ENCODE measurements around the gene ROBO4. TPM values are rescaled to one million over a fixed set of nuclear protein-coding genes. Genes with fewer than 3 reads are reported as not detected.

ROBO4 gene
- total and polyA plus RNA-seq, 4 experiments from 2014 or later, result not detected

GRCh38 chr11:124890151-124890550 lies 7.5 kb downstream of the ROBO4 start:
- H3K9me3 Mint-ChIP-seq, result no peaks in the 10 kb centered on the region
- intact Hi-C loops (cut with micrococcal nuclease), result no loop called here
- no peaks in the 10 kb centered on the region for H3K4me1 Mint-ChIP-seq
- no peak overlapping the region for H3K27ac Mint-ChIP-seq
- H3K4me3 Mint-ChIP-seq, result no peak overlapping the region
- peaks cover 3 to 6% of the 10 kb centered on the region in 2 donors for H3K27me3 Mint-ChIP-seq
- H3K36me3 Mint-ChIP-seq, result no peaks in the 10 kb centered on the region
- H3K27ac ChIP-seq (ENCODE audit: low read depth, low read length), result no peak overlapping the region
- no peaks in the 10 kb centered on the region for H3K4me1 ChIP-seq (ENCODE audit: insufficient read depth, low read length)
- no peaks in the 10 kb centered on the region for H3K36me3 ChIP-seq (ENCODE audit: insufficient read depth, low read length)
- CTCF ChIA-PET (ENCODE audit: partially characterized antibody), result interaction anchor here (1.3 kb wide), 1 partner anchor 14 kb away, joined by 7 read pairs; no protein-coding TSS in a partner anchor
- H3K4me3 ChIP-seq (ENCODE audit: low read length in 2 of 2), result no peak overlapping the region
- DNase-seq, result no peak
- H3K27me3 ChIP-seq (ENCODE audit: insufficient read depth, low read length), result no peaks in the 10 kb centered on the region
- POLR2A ChIA-PET (ENCODE audit: partially characterized antibody), result no interaction called here
- no peaks in the 10 kb centered on the region for H3K9me3 ChIP-seq (ENCODE audit: control insufficient read depth in 1 of 2, low read length in 2 of 2)

- Histone ChIP-seq H3K4me1 (ENCODE audit: insufficient read depth, low read length) (no peaks in the 10 kb centered on the region), H3K27me3 (ENCODE audit: insufficient read depth, low read length) (no peaks in the 10 kb centered on the region), H3K4me3 (ENCODE audit: low read length in 2 of 2) (no peak overlapping the region), H3K27ac (ENCODE audit: low read depth, low read length) (no peak overlapping the region), H3K36me3 (ENCODE audit: insufficient read depth, low read length) (no peaks in the 10 kb centered on the region), H3K9me3 (ENCODE audit: control insufficient read depth in 1 of 2, low read length in 2 of 2) (no peaks in the 10 kb centered on the region)
- Mint-ChIP-seq H3K36me3 (no peaks in the 10 kb centered on the region), H3K4me1 (no peaks in the 10 kb centered on the region), H3K9me3 (no peaks in the 10 kb centered on the region), H3K27ac (peak overlapping the region in 1 of 7 donors; percentile 68), H3K27me3 (peaks cover 3 to 6% of the 10 kb centered on the region in 2 donors), H3K4me3 (no peak overlapping the region)
- POLR2A ChIA-PET (ENCODE audit: partially characterized antibody), result no interaction called here
- intact Hi-C loops (cut with micrococcal nuclease), result no loop called here
- CTCF ChIA-PET (ENCODE audit: partially characterized antibody), result interaction anchor here (1.3 to 4.9 kb wide), 2 partner anchors 13 kb away, joined by 7 to 22 read pairs; no protein-coding TSS in a partner anchor
- no peak for DNase-seq
Observed at GRCh38 chr11:124889191-124890091, 8.2 kb downstream of the ROBO4 start.

- no peak for DNase-seq
- H3K4me3 Mint-ChIP-seq, result no peak overlapping the region
- POLR2A ChIA-PET (ENCODE audit: partially characterized antibody), result no interaction called here
- H3K27me3 Mint-ChIP-seq, result peaks cover 3 to 8% of the 10 kb centered on the region in 2 donors
- H3K36me3 Mint-ChIP-seq, result no peaks in the 10 kb centered on the region
- Histone ChIP-seq H3K27ac (ENCODE audit: low read depth, low read length) (no peak overlapping the region), H3K4me3 (ENCODE audit: low read length in 2 of 2) (no peak overlapping the region), H3K36me3 (ENCODE audit: insufficient read depth, low read length) (no peaks in the 10 kb centered on the region), H3K27me3 (ENCODE audit: insufficient read depth, low read length) (no peaks in the 10 kb centered on the region), H3K4me1 (ENCODE audit: insufficient read depth, low read length) (no peaks in the 10 kb centered on the region), H3K9me3 (ENCODE audit: control insufficient read depth in 1 of 2, low read length in 2 of 2) (no peaks in the 10 kb centered on the region)
- no peaks in the 10 kb centered on the region for H3K4me1 Mint-ChIP-seq
- H3K27ac Mint-ChIP-seq, result no peak overlapping the region
- intact Hi-C loops (cut with micrococcal nuclease), result no loop called here
- CTCF ChIA-PET (ENCODE audit: partially characterized antibody), result interaction anchor here (1.1 to 4.9 kb wide), 3 partner anchors 10 to 22 kb away, joined by 4 to 22 read pairs (median 6); no protein-coding TSS in a partner anchor
- no peaks in the 10 kb centered on the region for H3K9me3 Mint-ChIP-seq
Observed at GRCh38 chr11:124887667-124888013, 10.0 kb downstream of the ROBO4 start.

- H3K4me1 ChIP-seq (ENCODE audit: insufficient read depth, low read length), result no peaks in the 10 kb centered on the region
- H3K27me3 Mint-ChIP-seq, result peaks cover 1 to 8% of the 10 kb centered on the region in 2 donors
- H3K9me3 ChIP-seq (ENCODE audit: control insufficient read depth in 1 of 2, low read length in 2 of 2), result no peaks in the 10 kb centered on the region
- POLR2A ChIA-PET (ENCODE audit: partially characterized antibody), result no interaction called here
- no peaks in the 10 kb centered on the region for H3K4me1 Mint-ChIP-seq
- H3K36me3 Mint-ChIP-seq, result no peaks in the 10 kb centered on the region
- H3K9me3 Mint-ChIP-seq, result no peaks in the 10 kb centered on the region
- H3K27ac Mint-ChIP-seq, result no peak overlapping the region
- H3K36me3 ChIP-seq (ENCODE audit: insufficient read depth, low read length), result no peaks in the 10 kb centered on the region
- H3K27me3 ChIP-seq (ENCODE audit: insufficient read depth, low read length), result no peaks in the 10 kb centered on the region
- no peak overlapping the region for H3K4me3 ChIP-seq (ENCODE audit: low read length in 2 of 2)
- no peak overlapping the region for H3K4me3 Mint-ChIP-seq
- intact Hi-C loops (cut with micrococcal nuclease), result no loop called here
- CTCF ChIA-PET (ENCODE audit: partially characterized antibody), result interaction anchor here (1.1 to 4.9 kb wide), 3 partner anchors 11 to 61 kb away, joined by 3 to 22 read pairs (median 6); no protein-coding TSS in a partner anchor
- DNase-seq, result no peak
- H3K27ac ChIP-seq (ENCODE audit: low read depth, low read length), result no peak overlapping the region
Observed at GRCh38 chr11:124886978-124887666, 10.5 kb downstream of the ROBO4 start.

GRCh38 chr11:124886476-124886875 lies 11.2 kb downstream of the ROBO4 start:
- ChIA-PET CTCF (ENCODE audit: partially characterized antibody) (interaction anchor here (1.1 to 4.9 kb wide), 3 partner anchors 10 to 60 kb away, joined by 3 to 22 read pairs (median 6); no protein-coding TSS in a partner anchor), POLR2A (ENCODE audit: partially characterized antibody) (no interaction called here)
- H3K4me3 ChIP-seq (ENCODE audit: low read length in 2 of 2), result no peak overlapping the region
- no peak for DNase-seq
- no peaks in the 10 kb centered on the region for H3K36me3 Mint-ChIP-seq
- intact Hi-C loops (cut with micrococcal nuclease), result no loop called here
- no peaks in the 10 kb centered on the region for H3K4me1 Mint-ChIP-seq
- H3K4me1 ChIP-seq (ENCODE audit: insufficient read depth, low read length), result no peaks in the 10 kb centered on the region
- H3K36me3 ChIP-seq (ENCODE audit: insufficient read depth, low read length), result no peaks in the 10 kb centered on the region
- H3K27me3 Mint-ChIP-seq, result peaks cover 1 to 8% of the 10 kb centered on the region in 2 donors
- H3K9me3 Mint-ChIP-seq, result no peaks in the 10 kb centered on the region
- no peaks in the 10 kb centered on the region for H3K27me3 ChIP-seq (ENCODE audit: insufficient read depth, low read length)
- H3K4me3 Mint-ChIP-seq, result no peak overlapping the region
- no peak overlapping the region for H3K27ac Mint-ChIP-seq
- no peaks in the 10 kb centered on the region for H3K9me3 ChIP-seq (ENCODE audit: control insufficient read depth in 1 of 2, low read length in 2 of 2)
- H3K27ac ChIP-seq (ENCODE audit: low read depth, low read length), result no peak overlapping the region

- POLR2A ChIA-PET (ENCODE audit: partially characterized antibody), result no interaction called here
- Histone ChIP-seq H3K4me3 (ENCODE audit: low read length in 2 of 2) (no peak overlapping the region), H3K27me3 (ENCODE audit: insufficient read depth, low read length) (no peaks in the 10 kb centered on the region), H3K4me1 (ENCODE audit: insufficient read depth, low read length) (no peaks in the 10 kb centered on the region), H3K27ac (ENCODE audit: low read depth, low read length) (no peak overlapping the region), H3K9me3 (ENCODE audit: control insufficient read depth in 1 of 2, low read length in 2 of 2) (no peaks in the 10 kb centered on the region), H3K36me3 (ENCODE audit: insufficient read depth, low read length) (no peaks in the 10 kb centered on the region)
- no peak overlapping the region for H3K4me3 Mint-ChIP-seq
- CTCF ChIA-PET (ENCODE audit: partially characterized antibody), result interaction anchor here (4.9 kb wide), 1 partner anchor 9 kb away, joined by 22 read pairs; no protein-coding TSS in a partner anchor
- H3K27me3 Mint-ChIP-seq, result peaks cover 1 to 6% of the 10 kb centered on the region in 2 donors
- no peaks in the 10 kb centered on the region for H3K36me3 Mint-ChIP-seq
- intact Hi-C loops (cut with micrococcal nuclease), result no loop called here
- no peak overlapping the region for H3K27ac Mint-ChIP-seq
- no peaks in the 10 kb centered on the region for H3K4me1 Mint-ChIP-seq
- DNase-seq, result no peak
- no peaks in the 10 kb centered on the region for H3K9me3 Mint-ChIP-seq
Observed at GRCh38 chr11:124884869-124885479, 12.7 kb downstream of the ROBO4 start.

- no peaks in the 10 kb centered on the region for H3K9me3 Mint-ChIP-seq
- ChIA-PET CTCF (ENCODE audit: partially characterized antibody) (no interaction called here), POLR2A (ENCODE audit: partially characterized antibody) (no interaction called here)
- H3K4me1 Mint-ChIP-seq, result no peaks in the 10 kb centered on the region
- no peak overlapping the region for H3K27ac Mint-ChIP-seq
- H3K4me3 Mint-ChIP-seq, result no peak overlapping the region
- no peak for DNase-seq
- Histone ChIP-seq H3K27me3 (ENCODE audit: insufficient read depth, low read length) (no peaks in the 10 kb centered on the region), H3K36me3 (ENCODE audit: insufficient read depth, low read length) (no peaks in the 10 kb centered on the region), H3K27ac (ENCODE audit: low read depth, low read length) (no peak overlapping the region), H3K9me3 (ENCODE audit: control insufficient read depth in 1 of 2, low read length in 2 of 2) (no peaks in the 10 kb centered on the region), H3K4me3 (ENCODE audit: low read length in 2 of 2) (no peak overlapping the region), H3K4me1 (ENCODE audit: insufficient read depth, low read length) (no peaks in the 10 kb centered on the region)
- no peaks in the 10 kb centered on the region for H3K36me3 Mint-ChIP-seq
- peaks cover 1 to 6% of the 10 kb centered on the region in 2 donors for H3K27me3 Mint-ChIP-seq
- intact Hi-C loops (cut with micrococcal nuclease), result no loop called here
Observed at GRCh38 chr11:124884340-124884739, 13.3 kb downstream of the ROBO4 start.

Data from CD4-positive, alpha-beta memory T cell (primary cell).